Heart left ventricle (tissue), 13 donors: Measurements from ENCODE around the gene XXYLT1.

ENCODE experiments used
- POLR2A ChIP-seq, 2 donors: fragments of 450-650 bp; IDR thresholded peaks; one replicate each; pipeline ENCODE4 v1.6.1; 2017; ENCODE audit warnings: antibody characterized with exemption in 2 of 2, mild to moderate bottlenecking in 2 of 2, moderate library complexity in 2 of 2
- TF ChIP-seq, protein P1 (sequence below), 12 donors: fragments of 200-600 bp; sonication (generic) in 4 of 12; IDR thresholded peaks; one replicate each; pipeline versions ENCODE4 v1.5.0 to v1.8.0; 2018 to 2022; ENCODE audit warnings: antibody characterized with exemption in 12 of 12, mild to moderate bottlenecking in 5 of 12
- donor health status: ischemic (EF 13 %, LVEDD 7.1; RV severe dilation, severe dysfunction).
- donor health status: DM: no; HTN: yes; CAD: no.
- donor health status: DM: no; HTN: no; CAD: no.
- donor health status: ischemic (EF 25% LVEDD 6.9; RV normal size, moderate dysfunction).
- donor health status: ischemic (EF 25% LVEDD 5.7; RV mildly dilated, moderate dysfunction).
- donor health status: ischemic (EF 35%, LVEDD 5.7; RV mildly dilated, moderate dysfunction).
- donor health status: nonischemic (EF 11% LVEDD 7.7; RV severe dilation, severe dysfunction).
- donor health status: DM: yes; HTN: yes; CAD: no.
- donor health status: PGD.
- donor health status: ischemic (EF 29% LVEDD 5.4; RV normal size, mild dysfunction).
- donor health status: nonischemic (EF 23%, LVEDD 6.1; RV moderate dilation, normal function).

DNA sequence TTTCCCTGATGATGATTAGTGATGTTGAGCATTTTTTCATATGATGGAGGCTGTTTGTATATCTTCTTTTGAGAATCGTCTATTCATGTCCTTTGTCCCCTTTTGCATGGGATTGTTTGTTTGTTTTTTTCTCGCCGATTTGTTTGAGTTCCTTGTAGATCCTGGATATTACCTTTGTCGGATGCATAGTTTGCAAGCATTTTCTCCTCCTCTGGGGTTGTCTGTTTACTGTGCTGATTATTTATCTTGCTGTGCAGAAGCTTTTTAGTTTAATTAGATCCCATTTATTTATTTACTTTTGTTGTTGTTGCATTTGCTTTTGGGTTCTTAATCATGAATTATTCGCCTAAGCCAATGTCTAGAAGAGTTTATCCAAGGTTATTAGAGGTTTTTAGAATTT is 232.8 kb downstream of the XXYLT1 start:
- TF ChIP-seq, protein P1, sequence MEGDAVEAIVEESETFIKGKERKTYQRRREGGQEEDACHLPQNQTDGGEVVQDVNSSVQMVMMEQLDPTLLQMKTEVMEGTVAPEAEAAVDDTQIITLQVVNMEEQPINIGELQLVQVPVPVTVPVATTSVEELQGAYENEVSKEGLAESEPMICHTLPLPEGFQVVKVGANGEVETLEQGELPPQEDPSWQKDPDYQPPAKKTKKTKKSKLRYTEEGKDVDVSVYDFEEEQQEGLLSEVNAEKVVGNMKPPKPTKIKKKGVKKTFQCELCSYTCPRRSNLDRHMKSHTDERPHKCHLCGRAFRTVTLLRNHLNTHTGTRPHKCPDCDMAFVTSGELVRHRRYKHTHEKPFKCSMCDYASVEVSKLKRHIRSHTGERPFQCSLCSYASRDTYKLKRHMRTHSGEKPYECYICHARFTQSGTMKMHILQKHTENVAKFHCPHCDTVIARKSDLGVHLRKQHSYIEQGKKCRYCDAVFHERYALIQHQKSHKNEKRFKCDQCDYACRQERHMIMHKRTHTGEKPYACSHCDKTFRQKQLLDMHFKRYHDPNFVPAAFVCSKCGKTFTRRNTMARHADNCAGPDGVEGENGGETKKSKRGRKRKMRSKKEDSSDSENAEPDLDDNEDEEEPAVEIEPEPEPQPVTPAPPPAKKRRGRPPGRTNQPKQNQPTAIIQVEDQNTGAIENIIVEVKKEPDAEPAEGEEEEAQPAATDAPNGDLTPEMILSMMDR (IDR thresholded peaks at IDR 0.05) = no peak
- no peak for TF ChIP-seq POLR2A (IDR thresholded peaks at IDR 0.05)
